Kidney (tissue), 14 donors: Measurements from ENCODE around the gene RAB6B. TPM values are rescaled to one million over a fixed set of nuclear protein-coding genes. Genes with fewer than 3 reads are reported as not detected.
A peak's percentile ranks its signal among the peaks of the same experiment; 100 is the strongest.

Source experiments
- DNase-seq, 5 donors: peaks; one replicate each; pipeline ENCODE4 v3.0.0-alpha.2; 2013 to 2020
- FAIRE-seq: peaks from 2 replicates; lab custom pipeline; 2012; peaks lifted over from hg19 to GRCh38; lab: Jason Lieb, UNC
- H3K27ac ChIP-seq, 2 donors: one replicate each; pipeline ENCODE4 v1.7.0; 2013; ENCODE audit warnings: low read depth in 2 of 2, low read length in 2 of 2, inconsistent platforms in 1 of 2
- H3K27me3 ChIP-seq: one replicate; pipeline ENCODE4 v1.7.1; 2013; ENCODE audit warnings: low read length, inconsistent platforms; ENCODE audit not compliant: control insufficient read depth, insufficient read depth
- H3K36me3 ChIP-seq, 3 donors: one replicate each; pipeline versions ENCODE4 v1.7.0 to v1.7.1; 2013; ENCODE audit warnings: low read length in 3 of 3, control low read depth in 1 of 3, inconsistent platforms in 1 of 3; ENCODE audit not compliant: insufficient read depth in 3 of 3, control insufficient read depth in 2 of 3
- H3K4me1 ChIP-seq, 3 donors: one replicate each; pipeline versions ENCODE4 v1.7.0 to v1.7.1; 2013; ENCODE audit warnings: low read length in 3 of 3, inconsistent platforms in 1 of 3, low read depth in 1 of 3; ENCODE audit not compliant: control insufficient read depth in 2 of 3, insufficient read depth in 2 of 3
- H3K4me3 ChIP-seq, 3 donors: one replicate each; pipeline versions ENCODE4 v1.7.0 to v1.8.1; 2013; ENCODE audit warnings: low read length in 3 of 3, control low read depth in 1 of 3, inconsistent platforms in 1 of 3
- H3K9ac ChIP-seq, 3 donors: one replicate each; pipeline versions ENCODE4 v1.7.0 to v1.7.1; 2013; ENCODE audit warnings: low read length in 3 of 3, control low read depth in 1 of 3, inconsistent platforms in 1 of 3
- H3K9me3 ChIP-seq, 3 donors: one replicate each; pipeline versions ENCODE4 v1.7.0 to v1.7.1; 2013; ENCODE audit warnings: low read length in 3 of 3, control low read depth in 1 of 3, inconsistent platforms in 1 of 3; ENCODE audit not compliant: control insufficient read depth in 2 of 3, insufficient read depth in 1 of 3
- CTCF ChIP-seq: IDR thresholded peaks from 3 replicates; pipeline ENCODE4 v1.5.1; 2012; ENCODE audit warnings: mild to moderate bottlenecking, moderate library complexity, borderline replicate concordance; ENCODE audit not compliant: insufficient read depth; ENCODE audit errors: extremely low read depth
- intact Hi-C: fragments of 100-400 bp; cut with DNase I; formaldehyde crosslinking; loops from one replicate; pipeline ENCODE4 v1.11.1; 2022
- polyA plus RNA-seq: library from polyadenylated mRNA; stranded (reverse); fragments of 350-450 nt; fragmentation: Illumina TruSeq; extraction: RNeasy Lipid Tissue Mini Kit (QIAGEN cat#74804); gene quantifications from one replicate; pipeline ENCODE4 v1.2.3, GENCODE V29; 2014; ENCODE audit warnings: low read depth, low replicate concordance; ENCODE audit not compliant: insufficient read depth
- total RNA-seq: library from RNA; stranded (reverse); fragmentation: NEBNext Ultra II Directional; extraction: Animal tissue kit (Norgen Biotek cat#: 25700); gene quantifications from one replicate; pipeline ENCODE4 v1.2.1, GENCODE V29; 2021
- donor health status: control.
- donor health status: control.
- donor health status: control.
- donor health status: control.
- donor health status: control.
- donor health status: DM: yes; HTN: yes; CAD: no.
- donor health status: Normal renal cell carcinoma (clear cell type).

The RAB6B gene
- total and polyA plus RNA-seq, 2 donors from 2014 or later: 6.6 to 17.7 TPM

GRCh38 chr3:133838916-133839800 is 56.5 kb downstream of the RAB6B start:
- no peaks in the 10 kb centered on the region for H3K36me3 ChIP-seq
- no peak for TF ChIP-seq CTCF
- intact Hi-C loops: no loop called here
- H3K4me3 ChIP-seq: no peak overlapping the region
- H3K9ac ChIP-seq: no peak overlapping the region
- H3K27me3 ChIP-seq: no peaks in the 10 kb centered on the region
- no peaks in the 10 kb centered on the region for H3K9me3 ChIP-seq
- peak in 1 of 5 donors; percentile 15 for DNase-seq
- H3K4me1 ChIP-seq: no peaks in the 10 kb centered on the region
- no peak overlapping the region for H3K27ac ChIP-seq
- FAIRE-seq: no peak

- H3K4me3 ChIP-seq: no peak overlapping the region
- no peaks in the 10 kb centered on the region for H3K27me3 ChIP-seq
- no peak overlapping the region for H3K27ac ChIP-seq
- no peak for FAIRE-seq
- H3K36me3 ChIP-seq: no peaks in the 10 kb centered on the region
- TF ChIP-seq CTCF: no peak
- peak in 1 of 5 donors; percentile 19 for DNase-seq
- H3K4me1 ChIP-seq: no peaks in the 10 kb centered on the region
- H3K9me3 ChIP-seq: no peaks in the 10 kb centered on the region
- H3K9ac ChIP-seq: no peak overlapping the region
- intact Hi-C loops: no loop called here
Observed at GRCh38 chr3:133838296-133838789, 57.3 kb downstream of the RAB6B start.

GRCh38 chr3:133837487-133838295 is 58.0 kb downstream of the RAB6B start:
- no peak overlapping the region for H3K9ac ChIP-seq
- no peaks in the 10 kb centered on the region for H3K9me3 ChIP-seq
- no peak for TF ChIP-seq CTCF
- no peaks in the 10 kb centered on the region for H3K4me1 ChIP-seq
- no peak for FAIRE-seq
- no peak overlapping the region for H3K4me3 ChIP-seq
- no peaks in the 10 kb centered on the region for H3K36me3 ChIP-seq
- intact Hi-C loops: no loop called here
- DNase-seq: peak in 1 of 5 donors; percentile 17
- H3K27ac ChIP-seq: no peak overlapping the region
- H3K27me3 ChIP-seq: no peaks in the 10 kb centered on the region
